Activated CD8-positive, alpha-beta memory T cell treated with anti-CD3 and anti-CD28 coated beads for 48 hours (primary cell): ENCODE measurements around the gene CDKN2B-AS1.

ENCODE experiments used
- DNase-seq, 3 experiments: peaks; one replicate each; pipeline ENCODE4 v3.0.0-alpha.2; 2020; ENCODE audit warnings: low read depth in 2 of 3, low spot score in 2 of 3

Gene CDKN2B-AS1

DNA sequence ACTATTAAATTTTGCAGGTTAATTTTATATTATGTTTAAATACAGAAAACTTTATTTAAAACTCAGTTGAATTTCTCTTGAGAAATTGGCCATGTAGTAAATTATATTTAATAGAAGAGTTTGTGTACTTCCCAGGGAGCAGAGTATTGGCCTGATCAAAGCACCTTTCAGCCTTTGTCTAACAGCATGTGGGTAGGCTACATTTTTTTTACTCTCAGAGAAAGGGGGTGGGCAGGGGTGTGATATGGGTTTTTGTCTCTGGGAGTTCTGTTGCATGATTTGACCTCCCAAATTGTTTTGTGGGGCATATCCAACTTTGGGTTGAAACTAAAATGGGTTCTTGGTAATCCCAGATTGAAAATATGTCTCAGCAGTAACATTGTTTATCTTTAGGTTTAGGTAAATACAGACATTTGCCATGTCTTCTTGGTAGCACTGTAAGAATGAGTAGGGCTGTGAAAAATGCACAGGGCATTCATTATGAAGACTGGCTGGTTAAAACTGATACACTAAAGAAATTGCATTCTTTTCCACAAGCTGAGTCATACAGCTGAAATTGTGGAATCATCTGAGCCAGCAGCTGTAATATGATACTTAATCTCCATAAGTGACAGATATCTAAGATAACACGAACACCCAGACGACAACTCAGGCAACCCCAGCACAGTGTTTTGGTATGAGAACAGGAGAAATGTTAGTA lies 89.9 kb downstream of the CDKN2B-AS1 start:
- DNase-seq: no peak

GRCh38 chr9:22088053-22088716 lies 93.6 kb downstream of the CDKN2B-AS1 start:
- DNase-seq: no peak

- DNase-seq: no peak
These were observed 94.1 kb downstream of the CDKN2B-AS1 start for GRCh38 chr9:22088717-22089061.

DNA sequence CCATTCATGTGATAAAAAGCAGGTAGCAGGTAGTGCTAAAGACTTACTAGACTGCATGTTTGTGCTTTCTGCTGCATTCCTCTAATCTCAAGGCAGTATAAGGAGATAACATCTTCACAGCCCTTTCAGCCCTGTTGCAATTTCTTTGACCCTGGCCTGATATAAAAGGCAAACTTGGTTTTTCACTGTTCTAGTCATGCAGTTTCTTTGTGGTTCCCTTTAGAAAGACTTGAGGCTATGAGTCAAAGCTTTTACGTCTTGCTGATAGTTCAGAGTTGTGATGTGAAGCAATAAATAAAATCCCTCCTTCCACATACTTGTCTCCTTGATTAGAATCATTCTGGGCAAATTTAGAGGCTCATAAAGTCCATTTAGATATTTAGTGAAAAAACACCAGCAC lies 103.1 kb downstream of the CDKN2B-AS1 start:
- DNase-seq: no peak

DNA sequence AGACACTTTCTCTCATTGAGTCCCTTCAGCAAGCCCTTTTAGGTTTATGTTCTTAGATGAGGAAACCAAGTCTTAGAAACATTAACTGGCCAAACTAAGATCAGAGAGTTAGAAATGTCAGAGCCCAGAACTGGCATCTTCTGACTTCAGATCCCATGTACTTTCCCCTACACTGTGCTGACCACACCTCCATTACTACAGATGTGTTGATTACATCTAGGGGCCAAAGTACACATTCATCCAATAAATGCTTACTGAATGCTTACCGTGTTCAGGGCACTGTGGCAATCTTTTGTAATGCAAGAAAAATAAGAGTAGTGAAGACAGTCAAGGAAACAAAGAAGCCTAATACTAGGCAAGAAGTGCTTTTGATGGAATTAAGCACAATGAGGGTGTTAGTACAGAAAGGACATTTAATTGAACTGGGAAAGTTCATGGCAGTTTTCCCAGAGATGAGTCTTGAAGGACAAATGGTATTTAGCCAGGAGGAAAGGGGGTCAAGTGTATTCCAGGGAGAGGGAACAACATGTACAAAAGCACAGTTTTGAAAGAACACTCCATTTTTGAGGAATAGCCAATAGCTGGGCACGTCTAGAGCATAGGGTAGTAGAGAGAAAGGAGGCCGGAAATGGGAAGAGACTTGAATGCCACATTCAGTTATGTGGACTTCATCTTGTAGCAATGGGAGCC lies 104.2 kb downstream of the CDKN2B-AS1 start:
- no peak for DNase-seq

GRCh38 chr9:22100626-22101025 lies 106.0 kb downstream of the CDKN2B-AS1 start:
- DNase-seq: no peak

GRCh38 chr9:22102146-22103053 lies 107.8 kb downstream of the CDKN2B-AS1 start:
- no peak for DNase-seq

DNA sequence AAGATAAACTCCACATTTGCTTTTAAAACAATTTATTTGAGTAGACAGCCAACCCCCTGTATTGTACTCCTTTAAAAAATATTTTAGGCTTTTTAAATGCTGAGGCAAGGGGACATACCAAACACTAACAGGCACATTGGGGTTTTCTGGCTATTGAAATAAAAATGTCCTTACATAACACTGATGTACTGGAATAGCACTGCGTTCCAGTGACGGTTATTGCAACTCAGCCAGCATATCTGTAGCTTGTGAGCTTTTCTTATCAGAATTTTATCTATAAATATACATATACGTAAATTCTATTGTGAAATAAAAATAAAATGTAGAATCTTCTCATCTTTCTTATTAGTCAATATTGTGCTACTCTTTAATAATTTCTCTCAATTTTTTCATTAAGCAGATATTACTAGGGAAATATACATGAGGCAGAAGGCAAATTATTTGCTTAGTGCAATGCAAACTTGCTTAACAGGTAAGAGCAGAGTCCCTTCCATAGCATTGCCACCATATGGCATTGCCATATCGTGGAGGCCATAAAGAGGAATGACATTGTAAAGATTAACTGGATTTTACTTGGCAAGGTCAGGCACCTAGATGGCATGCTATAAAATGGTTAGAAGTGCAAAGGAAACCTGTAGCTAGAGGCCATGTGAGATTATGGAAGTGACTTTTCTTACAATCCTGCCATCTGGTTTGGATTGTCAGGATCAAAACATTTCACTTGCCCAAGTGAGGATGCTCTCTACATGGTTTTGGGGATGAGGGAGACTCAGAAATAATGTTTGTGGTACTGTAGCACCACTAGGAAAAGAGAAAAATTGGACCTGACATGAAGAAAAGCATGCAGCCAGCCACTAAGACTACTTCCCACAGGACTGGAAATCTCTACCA lies 109.3 kb downstream of the CDKN2B-AS1 start:
- DNase-seq: no peak

DNA sequence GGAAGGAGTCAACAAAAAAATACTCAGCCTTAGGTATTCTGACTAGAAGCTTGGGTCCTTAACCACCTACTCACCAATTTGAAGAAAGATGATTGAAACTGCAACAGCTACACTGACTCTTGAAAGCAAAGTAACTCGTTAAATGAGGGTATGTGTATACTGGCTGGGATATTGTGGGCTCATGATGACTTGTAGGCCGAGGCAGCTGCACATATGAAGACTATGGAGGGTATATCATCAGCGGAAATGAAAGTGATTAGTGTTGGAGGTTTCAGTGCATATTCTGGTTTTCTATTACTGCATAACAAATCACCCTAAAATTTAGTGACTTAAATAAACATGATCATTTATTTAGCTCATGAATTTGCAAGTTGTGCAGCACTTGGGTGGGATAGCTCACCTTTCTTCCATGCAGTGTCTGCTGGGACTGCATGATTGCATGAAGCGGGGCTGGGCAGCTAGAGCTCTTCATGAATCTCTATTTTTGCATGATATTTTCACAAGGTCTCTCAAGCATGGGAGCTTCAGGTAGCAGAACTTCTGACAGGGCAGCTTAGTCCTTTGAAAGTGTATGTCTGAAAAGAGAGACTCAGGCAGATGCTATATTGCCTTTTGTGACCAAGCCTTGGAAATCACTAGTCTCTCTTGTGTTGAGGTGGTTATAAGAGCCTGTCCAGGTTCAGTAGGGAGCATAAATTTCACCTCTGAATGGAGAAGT lies 110.6 kb downstream of the CDKN2B-AS1 start:
- no peak for DNase-seq

- DNase-seq: no peak
These were observed 112.8 kb downstream of the CDKN2B-AS1 start for GRCh38 chr9:22107202-22108045.

DNA sequence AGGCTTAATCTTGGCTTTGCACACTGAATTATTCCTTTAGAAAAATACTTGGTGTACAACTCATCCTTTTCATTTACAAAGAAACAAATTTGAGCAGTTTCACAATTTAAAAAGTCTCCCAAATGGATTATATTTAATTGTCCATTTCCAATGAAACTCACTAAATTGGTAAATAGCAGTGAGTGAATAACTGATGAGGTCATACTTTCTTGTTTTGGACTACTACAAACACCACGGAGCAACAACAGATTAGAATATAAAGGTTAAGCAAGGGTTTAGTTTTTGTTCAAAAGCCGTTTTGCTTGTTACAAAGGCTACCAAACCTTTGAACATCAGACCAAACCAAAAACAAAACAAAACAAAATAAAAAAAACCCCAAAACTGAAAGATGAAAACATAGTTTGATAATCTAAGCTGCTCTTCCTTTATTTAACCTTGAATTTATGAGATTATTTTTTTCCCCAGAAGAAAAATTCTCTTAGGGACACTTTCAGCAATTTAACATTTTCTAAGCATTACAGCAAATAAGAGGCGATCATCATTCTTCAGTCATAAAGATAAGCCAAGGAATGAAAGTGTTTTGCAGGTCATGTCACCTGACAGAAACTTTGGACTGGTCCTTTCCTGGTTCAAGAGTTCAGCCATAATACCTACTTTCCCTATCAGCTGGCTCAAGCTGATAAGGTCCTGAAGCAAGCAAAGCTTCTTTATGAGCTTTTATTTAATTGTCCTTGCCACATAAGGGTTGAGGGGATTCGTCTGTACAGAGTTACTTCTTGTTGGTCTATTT lies 114.2 kb downstream of the CDKN2B-AS1 start:
- no peak for DNase-seq

- DNase-seq: no peak
These were observed 116.8 kb downstream of the CDKN2B-AS1 start for GRCh38 chr9:22111176-22111953.

- no peak for DNase-seq
These were observed 117.3 kb downstream of the CDKN2B-AS1 start for GRCh38 chr9:22111954-22112247.

- no peak for DNase-seq
These were observed 118.6 kb downstream of the CDKN2B-AS1 start for GRCh38 chr9:22112870-22113821.

DNA sequence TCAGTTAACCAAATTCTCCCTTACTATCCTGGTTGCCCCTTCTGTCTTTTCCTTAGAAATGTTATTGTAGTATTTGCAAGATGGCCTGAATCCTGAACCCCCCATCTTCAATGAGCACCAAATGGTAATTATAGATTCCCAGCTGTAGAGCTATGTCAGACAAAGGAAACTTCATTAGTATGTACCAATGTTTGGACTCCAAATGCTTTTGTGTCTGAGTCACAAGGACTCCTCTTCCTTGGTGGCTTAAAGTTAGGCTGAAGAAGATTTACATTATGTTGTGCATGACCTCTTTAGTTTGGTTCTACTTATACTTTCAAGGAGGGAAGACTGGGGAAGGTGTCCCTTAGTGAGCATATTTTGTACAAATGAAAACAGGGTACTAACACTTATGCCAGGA lies 120.4 kb downstream of the CDKN2B-AS1 start:
- DNase-seq: no peak

- DNase-seq: no peak
These were observed 122.2 kb downstream of the CDKN2B-AS1 start for GRCh38 chr9:22116758-22117157.
